Lower leg skin (tissue), 4 donors: ENCODE measurements around the gene DCAF12L1. TPM values are rescaled to one million over a fixed set of nuclear protein-coding genes. Genes with fewer than 3 reads are reported as not detected.

ENCODE experiments used
- DNase-seq, 2 donors: peaks; one replicate each; pipeline ENCODE4 v3.0.0-alpha.2; 2019; ENCODE audit warnings: low spot score in 2 of 2
- H3K4me3 ChIP-seq: fragments of 200-600 bp; sonication (generic); 2 replicates; pipeline ENCODE4 v1.5.1; 2017; ENCODE audit warnings: mild to moderate bottlenecking, low read depth; ENCODE audit not compliant: poor library complexity, severe bottlenecking
- CTCF ChIP-seq, 3 donors: fragments of 450-650 bp; IDR thresholded peaks; one replicate each; pipeline ENCODE4 v1.5.1; 2016; ENCODE audit warnings: antibody characterized with exemption in 3 of 3, mild to moderate bottlenecking in 3 of 3, moderate library complexity in 2 of 3
- POLR2A ChIP-seq, 2 donors: fragments of 450-650 bp; IDR thresholded peaks; one replicate each; pipeline ENCODE4 v1.6.1; 2016 to 2017; ENCODE audit warnings: antibody characterized with exemption in 2 of 2, mild to moderate bottlenecking in 1 of 2, moderate library complexity in 1 of 2
- WGBS, 2 donors: methylation state at CpG; one replicate each; pipeline ENCODE4 v1.1.5; 2018; 5-methylcytosine and 5-hydroxymethylcytosine counted together
- intact Hi-C: fragments of 100-400 bp; cut with DNase I; formaldehyde crosslinking; loops from one replicate; pipeline ENCODE4 v1.15.0; 2023; ENCODE audit warnings: low total_unique reads
- total RNA-seq, 4 donors: library from RNA; depleted of rRNA; stranded (reverse); fragments of >200 nt; gene quantifications; one replicate each; pipeline ENCODE4 v1.1.0, GENCODE V29; 2016

The DCAF12L1 gene
- total RNA-seq, 4 donors from 2014 or later, result not detected

GRCh38 chrX:126551306-126551705, 1.3 kb downstream of the DCAF12L1 start:
- TF ChIP-seq CTCF (IDR thresholded peaks at IDR 0.05), result no peak
- 90 to 96% methylated on average over 4 to 17 of the region's 17 CpGs for WGBS, 2 donors
- intact Hi-C loops, result no loop called here
- DNase-seq, result no peak
- no peak overlapping the region for H3K4me3 ChIP-seq

GRCh38 chrX:126550816-126551215, 1.8 kb downstream of the DCAF12L1 start:
- WGBS, 2 donors, result 68 to 78% methylated on average over 6 of the region's 6 CpGs
- no peak overlapping the region for H3K4me3 ChIP-seq
- no peak for DNase-seq
- intact Hi-C loops, result no loop called here
- TF ChIP-seq CTCF (IDR thresholded peaks at IDR 0.05), result no peak
- TF ChIP-seq POLR2A (IDR thresholded peaks at IDR 0.05), result no peak

- no peak overlapping the region for H3K4me3 ChIP-seq
- TF ChIP-seq CTCF (IDR thresholded peaks at IDR 0.05) (no peak), POLR2A (IDR thresholded peaks at IDR 0.05) (no peak)
- no peak for DNase-seq
- WGBS, 2 donors, result 45 to 51% methylated on average over 3 of the region's 3 CpGs
- intact Hi-C loops, result no loop called here
These were observed 42.7 kb downstream of the DCAF12L1 start for GRCh38 chrX:126509923-126510322.
